Left ventricle myocardium inferior (tissue), 1 donor: ENCODE results near the gene SPINT4. TPM values are rescaled to one million over a fixed set of nuclear protein-coding genes. Genes with fewer than 3 reads are reported as not detected.

Experiments
- DNase-seq: peaks from one replicate; pipeline ENCODE4 v3.0.0-alpha.2; 2020
- H3K27ac ChIP-seq: fragments of 200-600 bp; replicated peaks from 2 replicates; pipeline ENCODE4 v1.8.0; 2021
- H3K27me3 ChIP-seq: fragments of 200-600 bp; 2 replicates; pipeline ENCODE4 v1.8.0; 2021; ENCODE audit warnings: low read depth
- H3K36me3 ChIP-seq: fragments of 200-600 bp; 2 replicates; pipeline ENCODE4 v1.8.0; 2021
- H3K4me1 ChIP-seq: fragments of 200-600 bp; 2 replicates; pipeline ENCODE4 v1.8.0; 2021
- H3K4me3 ChIP-seq: fragments of 200-600 bp; 2 replicates; pipeline ENCODE4 v1.8.0; 2021; ENCODE audit warnings: mild to moderate bottlenecking, moderate library complexity
- H3K9me3 ChIP-seq: fragments of 200-600 bp; replicated peaks from 2 replicates; pipeline ENCODE4 v1.8.0; 2021
- intact Hi-C: fragments of 100-400 bp; cut with micrococcal nuclease; formaldehyde crosslinking; loops from one replicate; pipeline ENCODE4 v1.11.0; 2022
- total RNA-seq: library from RNA; stranded (reverse); fragmentation: NEBNext Ultra II Directional; extraction: Animal tissue kit (Norgen Biotek cat#: 25700); gene quantifications from one replicate; pipeline ENCODE4 v1.2.1, GENCODE V29; 2021
- TF ChIP-seq, protein P1 (sequence below): fragments of 200-600 bp; IDR thresholded peaks from 2 replicates; pipeline ENCODE4 v1.8.0; 2021; ENCODE audit warnings: antibody characterized with exemption, mild to moderate bottlenecking, borderline replicate concordance
- donor health status: DM: no; HTN: yes; CAD: no; lungs with severe emphysema.

Gene SPINT4
- total RNA-seq, 1 donor from 2014 or later, result not detected

DNA sequence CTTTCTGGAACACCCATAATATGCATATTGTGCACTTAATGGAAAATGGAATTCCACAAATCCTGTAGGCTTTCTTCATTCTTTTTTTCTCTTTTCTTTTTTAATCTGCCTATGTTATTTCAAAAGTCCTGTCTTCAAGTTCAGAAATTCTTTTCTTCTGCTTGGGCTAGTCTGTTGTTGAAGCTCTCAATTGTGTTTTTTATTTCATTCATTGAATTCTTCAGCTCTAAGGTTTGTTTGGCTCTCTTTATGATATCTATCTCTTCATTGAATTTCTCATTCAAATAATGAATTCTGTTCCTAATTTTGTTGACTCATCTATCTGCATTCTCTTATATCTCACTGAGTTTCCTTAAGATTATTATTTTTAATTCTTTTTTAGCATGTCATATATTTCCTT lies 10.1 kb downstream of the SPINT4 start:
- Histone ChIP-seq H3K4me3 (no peak overlapping the region), H3K27ac (no peak overlapping the region), H3K36me3 (no peaks in the 10 kb centered on the region), H3K27me3 (peaks cover under 1% of the 10 kb centered on the region), H3K9me3 (peaks cover 38% of the 10 kb centered on the region), H3K4me1 (no peaks in the 10 kb centered on the region)
- no peak for DNase-seq
- TF ChIP-seq, protein P1, sequence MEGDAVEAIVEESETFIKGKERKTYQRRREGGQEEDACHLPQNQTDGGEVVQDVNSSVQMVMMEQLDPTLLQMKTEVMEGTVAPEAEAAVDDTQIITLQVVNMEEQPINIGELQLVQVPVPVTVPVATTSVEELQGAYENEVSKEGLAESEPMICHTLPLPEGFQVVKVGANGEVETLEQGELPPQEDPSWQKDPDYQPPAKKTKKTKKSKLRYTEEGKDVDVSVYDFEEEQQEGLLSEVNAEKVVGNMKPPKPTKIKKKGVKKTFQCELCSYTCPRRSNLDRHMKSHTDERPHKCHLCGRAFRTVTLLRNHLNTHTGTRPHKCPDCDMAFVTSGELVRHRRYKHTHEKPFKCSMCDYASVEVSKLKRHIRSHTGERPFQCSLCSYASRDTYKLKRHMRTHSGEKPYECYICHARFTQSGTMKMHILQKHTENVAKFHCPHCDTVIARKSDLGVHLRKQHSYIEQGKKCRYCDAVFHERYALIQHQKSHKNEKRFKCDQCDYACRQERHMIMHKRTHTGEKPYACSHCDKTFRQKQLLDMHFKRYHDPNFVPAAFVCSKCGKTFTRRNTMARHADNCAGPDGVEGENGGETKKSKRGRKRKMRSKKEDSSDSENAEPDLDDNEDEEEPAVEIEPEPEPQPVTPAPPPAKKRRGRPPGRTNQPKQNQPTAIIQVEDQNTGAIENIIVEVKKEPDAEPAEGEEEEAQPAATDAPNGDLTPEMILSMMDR, result no peak
- intact Hi-C loops, result no loop called here

DNA sequence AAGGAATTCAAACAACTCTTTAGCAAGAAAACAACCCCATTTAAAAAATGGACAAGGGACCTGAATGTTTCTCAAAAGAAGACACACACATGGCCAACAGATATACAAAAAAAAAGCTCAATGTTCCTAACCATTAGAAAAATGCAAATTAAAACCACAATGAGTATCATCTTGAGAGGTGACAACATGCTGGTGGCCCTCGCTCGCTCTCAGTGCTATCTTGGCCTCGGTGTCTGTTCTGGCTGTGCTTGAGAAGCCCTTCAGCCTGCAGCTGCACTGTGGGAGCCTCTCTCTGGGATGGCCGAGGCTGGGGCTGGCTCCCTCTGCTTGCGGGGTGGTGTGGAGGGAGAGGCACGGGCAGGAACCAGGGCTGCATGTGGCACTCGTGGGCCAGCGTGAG lies 13.4 kb downstream of the SPINT4 start:
- H3K27me3 ChIP-seq, result peaks cover 15% of the 10 kb centered on the region
- H3K4me1 ChIP-seq, result no peaks in the 10 kb centered on the region
- no peak for DNase-seq
- H3K4me3 ChIP-seq, result no peak overlapping the region
- H3K36me3 ChIP-seq, result no peaks in the 10 kb centered on the region
- H3K9me3 ChIP-seq, result peaks cover 38% of the 10 kb centered on the region
- intact Hi-C loops, result no loop called here
- H3K27ac ChIP-seq, result no peak overlapping the region
- TF ChIP-seq, protein P1, result no peak

- no peaks in the 10 kb centered on the region for H3K4me1 ChIP-seq
- H3K4me3 ChIP-seq, result no peak overlapping the region
- DNase-seq, result no peak
- H3K27ac ChIP-seq, result no peak overlapping the region
- H3K36me3 ChIP-seq, result no peaks in the 10 kb centered on the region
- TF ChIP-seq, protein P1, result no peak
- H3K9me3 ChIP-seq, result peaks cover 35% of the 10 kb centered on the region
- H3K27me3 ChIP-seq, result peaks cover 15% of the 10 kb centered on the region
- intact Hi-C loops, result no loop called here
Measured at GRCh38 chr20:45735988-45736387, 13.8 kb downstream of the SPINT4 start.

- no peak for DNase-seq
- intact Hi-C loops, result no loop called here
- Histone ChIP-seq H3K4me3 (no peak overlapping the region), H3K4me1 (no peaks in the 10 kb centered on the region), H3K36me3 (no peaks in the 10 kb centered on the region), H3K27me3 (peaks cover 21% of the 10 kb centered on the region), H3K9me3 (no peaks in the 10 kb centered on the region), H3K27ac (no peak overlapping the region)
- TF ChIP-seq, protein P1, result no peak
Measured at GRCh38 chr20:45742596-45742995, 20.4 kb downstream of the SPINT4 start.

DNA sequence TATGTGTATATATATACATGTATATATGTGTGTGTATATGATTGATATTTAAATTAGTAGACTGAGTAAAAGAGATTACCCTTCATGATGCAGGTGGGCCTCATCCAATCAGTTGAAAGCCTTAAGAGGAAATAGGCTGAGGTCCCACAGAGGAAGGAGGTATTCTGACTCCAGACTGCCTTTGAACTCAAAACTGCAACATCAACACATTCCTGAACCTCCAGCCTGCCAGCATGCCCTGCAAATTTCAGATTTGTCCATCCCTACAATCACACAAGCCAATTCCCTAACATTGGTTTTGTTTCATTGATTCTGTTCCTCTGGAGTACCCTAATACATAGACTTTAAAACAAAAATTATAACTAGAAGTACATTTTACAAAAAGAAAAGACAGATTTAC lies 22.9 kb downstream of the SPINT4 start:
- no peak overlapping the region for H3K27ac ChIP-seq
- DNase-seq, result no peak
- H3K9me3 ChIP-seq, result no peaks in the 10 kb centered on the region
- no peaks in the 10 kb centered on the region for H3K4me1 ChIP-seq
- no peak overlapping the region for H3K4me3 ChIP-seq
- TF ChIP-seq, protein P1, result no peak
- H3K27me3 ChIP-seq, result peaks cover 31% of the 10 kb centered on the region
- intact Hi-C loops, result no loop called here
- H3K36me3 ChIP-seq, result no peaks in the 10 kb centered on the region

DNA sequence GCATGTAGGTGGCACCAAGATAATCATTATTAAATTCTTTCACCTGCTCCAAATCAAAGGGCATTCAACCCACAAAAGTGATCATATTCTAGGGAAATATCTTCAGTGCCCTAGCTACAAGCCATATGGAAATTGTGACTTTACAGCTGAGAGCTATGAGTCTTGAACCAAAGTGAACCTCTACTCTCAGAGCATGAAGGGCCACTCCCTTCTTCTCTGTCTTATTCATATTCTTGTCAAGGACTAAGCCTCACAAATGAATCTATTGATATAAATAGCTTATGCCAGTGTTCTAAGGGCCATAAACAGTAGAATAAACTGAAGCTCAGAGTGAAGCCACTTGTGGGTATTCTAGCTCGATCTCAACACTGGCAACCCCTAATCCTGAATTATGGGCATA lies 29.6 kb downstream of the SPINT4 start:
- Histone ChIP-seq H3K27me3 (peaks cover 42% of the 10 kb centered on the region), H3K4me1 (no peaks in the 10 kb centered on the region), H3K36me3 (no peaks in the 10 kb centered on the region), H3K4me3 (no peak overlapping the region), H3K9me3 (peaks cover 17% of the 10 kb centered on the region), H3K27ac (no peak overlapping the region)
- intact Hi-C loops, result no loop called here
- no peak for DNase-seq
- TF ChIP-seq, protein P1, result no peak
